GM12892 (cell line): ENCODE measurements around the gene LMF2.

ENCODE experiments used
- POLR2A ChIP-seq: IDR thresholded peaks from 2 replicates; pipeline ENCODE4 v1.6.1; 2011; ENCODE audit warnings: low read depth, low read length, control low read depth
- POLR2AphosphoS5 ChIP-seq: IDR thresholded peaks from 2 replicates; pipeline ENCODE4 v1.6.1; 2011; ENCODE audit warnings: low read depth, low read length, control low read depth

GRCh38 chr22:50548921-50549790, 41.7 kb upstream of the LMF2 start:
- TF ChIP-seq POLR2AphosphoS5 (no peak), POLR2A (no peak)
